Skeletal muscle cell (primary cell): Measurements from ENCODE around the gene MACROD2.
"Not testable (repeated sequence)": the region's sequence is repeated elsewhere in the genome, so short reads cannot be mapped to it uniquely, and the experiment has no call there.

Experiments used
- DNase-seq: peaks from one replicate; pipeline ENCODE4 v3.0.0-alpha.2; 2010; ENCODE audit warnings: low read depth
- H3K4me3 ChIP-seq: 2 replicates; pipeline ENCODE4 v1.5.1; 2011; ENCODE audit warnings: low read depth, mild to moderate bottlenecking, control low read depth, low read length, moderate library complexity

Gene MACROD2

DNA sequence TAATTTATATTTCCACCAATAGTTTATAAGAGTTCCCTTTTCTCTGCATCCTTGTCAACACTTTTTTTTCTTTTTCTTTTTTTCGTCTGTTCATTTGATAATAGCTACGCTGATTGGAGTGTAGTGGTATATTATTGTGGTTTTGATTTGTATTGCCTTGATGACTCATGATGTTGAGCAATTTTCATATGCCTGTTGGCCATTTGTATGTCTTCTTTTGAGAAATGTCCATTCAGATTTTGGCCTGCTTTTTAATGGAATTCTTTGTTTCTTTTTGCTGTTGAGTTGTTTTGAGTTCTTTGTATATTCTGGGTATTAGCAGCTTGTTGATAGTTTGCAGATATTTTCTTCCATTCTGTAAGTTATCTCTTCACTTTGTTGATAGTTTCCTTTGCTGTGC is 1804.6 kb downstream of the MACROD2 start:
- no peak overlapping the region for H3K4me3 ChIP-seq
- peak; percentile 31 for DNase-seq

DNA sequence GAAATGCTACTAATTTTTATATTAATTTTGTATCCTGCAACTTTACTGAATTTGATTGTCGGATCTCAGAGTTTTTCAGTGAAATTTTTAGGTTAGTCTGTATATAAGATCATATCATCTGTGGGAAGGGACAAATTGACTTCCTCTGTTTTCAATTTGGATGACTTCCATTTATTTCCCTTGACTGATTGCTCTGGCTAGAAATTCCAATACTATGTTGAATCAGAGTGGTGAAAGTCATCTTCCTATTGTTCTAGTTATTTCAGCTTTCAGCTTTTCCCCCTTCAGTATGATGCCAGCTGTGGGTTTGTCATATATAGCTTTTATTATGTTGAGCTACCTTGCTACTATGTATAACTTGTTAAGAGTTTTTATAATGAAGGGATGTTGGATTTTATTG is 1806.7 kb downstream of the MACROD2 start:
- no peak overlapping the region for H3K4me3 ChIP-seq
- no peak for DNase-seq

DNA sequence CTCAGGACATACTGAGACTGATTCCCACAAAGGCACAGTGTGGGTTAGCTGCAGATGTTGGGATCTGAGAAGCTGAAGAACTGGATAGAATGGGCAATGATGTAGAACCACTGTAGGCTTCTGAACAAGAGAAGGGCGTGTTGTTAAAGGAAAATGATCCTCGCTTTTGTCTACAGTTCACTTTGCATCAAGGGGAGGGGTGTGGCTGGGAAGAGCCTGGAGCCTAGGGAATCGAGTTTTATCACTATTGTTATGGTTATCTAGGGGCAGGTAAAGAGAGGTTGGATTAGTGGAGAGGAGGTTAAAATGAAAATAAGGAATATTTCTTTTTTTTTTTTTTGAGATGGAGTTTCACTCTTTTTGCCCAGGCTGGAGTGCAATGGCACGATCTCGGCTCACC is 1809.8 kb downstream of the MACROD2 start:
- H3K4me3 ChIP-seq, result no peak overlapping the region
- DNase-seq, result no peak

DNA sequence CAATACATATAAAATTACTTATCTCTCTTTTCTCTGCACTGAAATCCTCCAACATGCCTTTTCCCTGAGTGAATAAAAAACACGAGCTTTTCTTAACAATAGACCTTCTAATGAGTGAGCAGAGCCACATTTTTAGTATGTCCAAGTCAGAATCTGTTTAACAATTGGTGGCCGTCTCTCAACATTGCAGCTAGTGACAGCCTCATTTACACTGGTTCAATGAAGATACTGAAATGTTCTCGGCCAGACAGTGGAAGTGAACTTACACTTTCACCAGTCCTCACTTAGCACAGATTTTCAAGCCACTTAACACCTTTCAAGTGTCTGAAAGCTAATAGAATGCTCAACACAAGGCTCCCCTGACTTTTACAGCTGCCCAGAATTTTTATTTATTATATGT is 1810.8 kb downstream of the MACROD2 start:
- no peak for DNase-seq
- no peak overlapping the region for H3K4me3 ChIP-seq

DNA sequence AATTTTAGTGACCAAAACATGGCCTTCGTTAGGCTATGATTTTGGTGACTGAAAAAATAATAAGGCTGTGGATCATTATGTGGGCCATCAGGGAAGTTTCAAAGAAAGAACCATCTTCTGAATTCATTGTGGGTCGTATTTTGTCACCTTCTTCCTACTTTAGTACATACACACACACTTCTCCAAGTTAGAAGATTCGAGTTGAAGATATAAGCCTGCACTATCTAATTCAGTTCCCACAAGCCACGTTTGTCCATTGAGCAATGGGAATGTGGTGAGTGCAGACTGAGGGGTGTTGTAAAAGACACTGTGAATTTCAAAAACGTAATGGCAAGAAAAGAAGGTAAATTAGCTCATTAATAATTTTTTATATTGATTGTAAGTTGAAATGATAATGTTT is 1812.0 kb downstream of the MACROD2 start:
- DNase-seq, result no peak
- no peak overlapping the region for H3K4me3 ChIP-seq

DNA sequence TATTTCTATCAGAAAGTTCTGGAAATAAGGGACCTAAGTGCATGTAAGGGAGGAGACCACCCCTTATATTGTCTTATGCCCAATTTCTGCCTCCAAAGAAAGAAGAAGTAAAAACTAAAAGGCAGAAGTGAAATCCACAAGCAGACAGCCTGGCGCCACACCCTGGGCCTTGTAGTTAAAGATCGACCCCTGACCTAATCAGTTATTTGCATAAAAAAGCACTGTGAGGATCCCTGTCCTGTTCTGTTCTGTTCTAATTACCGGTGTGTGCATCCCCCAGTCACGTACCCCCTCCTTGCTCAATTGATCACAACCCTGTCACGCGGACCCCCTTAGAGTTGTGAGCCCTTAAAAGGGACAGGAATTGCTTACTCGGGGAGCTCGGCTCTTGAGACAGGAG is 1812.5 kb downstream of the MACROD2 start:
- not testable (repeated sequence) for DNase-seq, H3K4me3 ChIP-seq

DNA sequence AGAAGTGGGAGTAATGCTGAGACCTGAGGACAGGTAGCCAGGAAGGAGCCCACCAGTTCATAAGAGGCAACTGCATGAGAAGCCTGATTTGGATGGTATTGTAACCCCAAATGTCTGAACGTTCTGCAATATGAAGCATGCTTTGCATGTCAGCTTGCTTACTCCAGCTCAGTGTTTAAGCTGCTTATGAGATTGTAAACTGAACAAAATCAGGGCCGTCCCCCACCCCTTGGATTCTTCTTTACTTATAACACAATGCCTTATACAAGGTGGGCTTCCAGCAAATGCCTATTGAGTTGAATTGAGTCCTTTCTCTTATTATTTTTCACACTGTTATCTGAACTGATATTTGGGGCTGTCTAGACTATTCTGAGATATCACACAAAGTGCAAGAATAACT is 1816.6 kb downstream of the MACROD2 start:
- H3K4me3 ChIP-seq, result no peak overlapping the region
- DNase-seq, result no peak

DNA sequence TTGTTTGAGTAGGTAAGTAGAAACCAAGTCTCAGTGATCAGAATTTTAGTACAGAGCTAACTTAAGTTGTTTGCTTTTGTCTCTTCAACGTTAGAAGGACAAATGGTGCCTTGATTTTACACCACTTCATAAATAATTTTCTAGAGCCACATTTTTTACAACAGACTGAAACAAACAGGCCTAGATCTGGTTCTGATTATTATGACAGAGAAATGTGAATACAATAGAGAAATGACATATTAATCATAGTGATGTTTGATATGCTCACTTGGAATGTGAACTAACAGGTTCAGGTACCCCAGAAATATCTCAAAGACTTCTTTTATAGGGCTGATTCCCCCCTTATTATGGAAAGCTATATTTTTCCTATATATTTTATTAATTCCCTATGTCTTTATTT is 1817.4 kb downstream of the MACROD2 start:
- no peak for DNase-seq
- H3K4me3 ChIP-seq, result no peak overlapping the region

DNA sequence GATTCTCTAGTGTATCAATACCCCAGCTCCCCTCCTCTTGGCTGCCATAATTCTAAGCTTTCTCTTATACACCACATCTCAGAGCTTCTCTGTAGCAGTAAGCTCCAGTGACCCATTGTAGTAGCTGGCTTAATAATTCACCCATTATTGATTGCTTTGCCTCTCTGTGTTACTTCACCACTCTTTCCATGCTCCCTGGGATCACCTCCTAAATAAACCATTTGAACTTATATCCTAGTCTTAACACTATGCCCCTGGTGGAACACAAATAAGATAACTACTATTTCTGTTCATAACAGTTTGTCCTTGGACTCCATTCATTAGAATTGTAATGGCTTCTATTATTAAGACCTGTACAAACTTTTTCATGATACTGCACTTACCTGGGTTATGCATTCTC is 1819.0 kb downstream of the MACROD2 start:
- DNase-seq, result no peak
- no peak overlapping the region for H3K4me3 ChIP-seq

DNA sequence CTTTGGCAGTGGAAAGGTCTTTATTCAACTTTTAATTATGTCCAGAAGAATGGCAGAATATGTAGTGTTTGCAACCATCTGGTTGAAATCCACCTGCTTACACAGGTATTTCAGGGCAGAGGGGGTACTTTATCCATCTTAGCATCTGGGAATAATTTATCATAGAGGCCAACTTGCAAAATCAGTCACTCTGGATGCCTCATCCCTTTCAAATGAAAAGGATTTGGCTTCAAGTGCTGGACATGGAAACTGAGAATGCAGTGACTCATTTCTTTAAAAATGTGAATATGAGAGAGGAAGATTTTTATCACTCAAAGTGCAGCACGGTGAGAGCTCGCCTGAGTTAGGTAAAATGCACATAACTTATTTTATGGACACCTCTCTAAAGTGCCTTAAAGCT is 1819.6 kb downstream of the MACROD2 start:
- no peak for DNase-seq
- no peak overlapping the region for H3K4me3 ChIP-seq

DNA sequence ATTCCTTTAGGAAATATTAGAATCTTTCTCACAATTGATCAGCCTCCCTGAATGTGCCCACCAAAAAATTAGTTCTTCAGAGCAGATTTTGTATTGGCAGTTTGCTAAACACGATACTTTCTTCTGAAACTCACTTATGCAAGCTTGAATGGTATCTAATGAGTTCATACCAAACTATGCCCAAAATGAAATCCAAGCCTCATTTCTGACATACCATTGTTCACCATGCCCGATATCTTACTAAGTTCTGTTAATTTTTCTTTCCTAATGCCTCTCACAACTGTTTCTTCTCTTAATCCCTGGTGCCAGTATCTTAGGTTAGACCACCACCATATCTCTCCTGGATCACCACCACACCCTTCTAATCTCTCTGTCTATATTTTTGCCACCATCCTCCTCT is 1822.0 kb downstream of the MACROD2 start:
- DNase-seq, result no peak
- no peak overlapping the region for H3K4me3 ChIP-seq

DNA sequence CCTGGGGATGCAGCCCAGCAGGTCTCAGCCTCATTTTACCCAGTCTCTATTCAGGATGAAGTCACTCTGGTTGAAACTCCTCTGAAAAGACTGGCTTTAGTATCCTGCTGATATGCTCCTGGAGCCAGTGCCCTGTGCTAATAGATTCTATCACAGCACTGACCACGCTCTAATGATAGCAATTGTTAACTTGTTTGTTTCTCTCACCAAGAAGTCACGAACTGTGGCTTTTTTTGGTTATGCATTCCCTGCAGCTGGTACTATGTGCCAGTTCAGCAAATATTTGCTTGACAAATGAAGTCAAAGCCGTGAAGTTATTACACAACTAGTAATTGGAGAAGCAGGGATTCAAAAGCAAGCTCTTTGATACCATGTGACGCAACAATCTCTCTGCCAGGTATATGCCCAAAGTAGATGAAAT is 1823.3 kb downstream of the MACROD2 start:
- no peak for DNase-seq
- H3K4me3 ChIP-seq, result no peak overlapping the region

DNA sequence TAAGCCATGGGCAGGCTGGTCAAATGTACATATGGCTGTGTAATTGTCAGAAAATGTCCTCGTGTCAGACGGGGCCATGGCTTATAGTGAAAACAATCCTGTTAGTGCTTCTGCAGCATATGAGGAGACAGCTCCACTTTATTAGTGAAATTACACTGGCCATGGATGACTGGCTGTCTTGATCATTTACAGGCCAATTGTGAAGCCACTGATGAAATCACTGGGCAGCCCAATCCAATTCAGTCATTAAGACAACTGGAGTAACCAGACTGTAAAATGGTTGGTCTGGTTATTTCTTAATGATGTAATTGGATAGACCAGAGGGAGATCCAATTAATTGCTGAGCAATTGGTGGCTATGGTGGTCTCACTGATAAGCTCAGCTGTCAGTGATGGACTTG is 1828.4 kb downstream of the MACROD2 start:
- no peak for DNase-seq

DNA sequence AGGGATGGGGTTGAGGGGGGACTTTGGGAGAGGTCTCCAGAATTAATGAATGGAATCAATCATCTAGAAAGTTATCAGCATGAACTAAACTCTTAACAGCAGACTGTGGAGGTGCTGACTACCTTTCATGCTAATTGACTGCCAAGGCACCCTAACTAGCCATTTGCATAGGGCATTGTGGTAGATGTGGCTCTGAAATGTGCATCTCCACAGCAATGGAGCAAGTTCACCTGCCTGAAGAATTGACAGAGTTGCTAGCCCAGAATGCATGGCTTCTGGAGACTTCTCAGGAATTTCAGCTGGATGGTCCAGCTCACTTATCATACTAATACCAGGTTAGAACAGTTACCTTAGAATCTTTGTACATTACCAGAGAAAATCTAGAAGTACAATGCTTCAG is 1832.3 kb downstream of the MACROD2 start:
- H3K4me3 ChIP-seq, result no peak overlapping the region
- DNase-seq, result no peak

More for the DNA sequence above, 1828.4 kb downstream of the MACROD2 start:
- H3K4me3 ChIP-seq, result no peak overlapping the region

DNA sequence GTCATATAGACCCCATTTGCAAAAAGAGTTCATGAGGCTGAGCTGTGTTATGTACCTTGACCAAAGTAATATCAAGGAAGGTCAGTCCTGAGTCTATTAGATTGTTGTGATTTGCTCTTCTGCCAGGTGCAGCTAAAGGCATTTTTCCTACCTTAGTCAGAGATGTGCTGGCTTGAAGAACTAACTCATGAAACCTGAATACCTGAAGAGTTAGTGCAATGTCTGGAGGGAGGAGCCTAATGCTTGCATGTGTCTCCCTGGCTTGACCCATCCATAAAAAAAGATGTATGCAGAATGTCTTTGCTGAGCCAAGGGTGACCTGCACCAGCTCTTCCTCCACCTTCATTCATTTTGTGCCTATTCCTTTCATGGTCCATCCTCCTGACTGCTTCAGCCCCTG is 1835.9 kb downstream of the MACROD2 start:
- DNase-seq, result no peak
- no peak overlapping the region for H3K4me3 ChIP-seq

DNA sequence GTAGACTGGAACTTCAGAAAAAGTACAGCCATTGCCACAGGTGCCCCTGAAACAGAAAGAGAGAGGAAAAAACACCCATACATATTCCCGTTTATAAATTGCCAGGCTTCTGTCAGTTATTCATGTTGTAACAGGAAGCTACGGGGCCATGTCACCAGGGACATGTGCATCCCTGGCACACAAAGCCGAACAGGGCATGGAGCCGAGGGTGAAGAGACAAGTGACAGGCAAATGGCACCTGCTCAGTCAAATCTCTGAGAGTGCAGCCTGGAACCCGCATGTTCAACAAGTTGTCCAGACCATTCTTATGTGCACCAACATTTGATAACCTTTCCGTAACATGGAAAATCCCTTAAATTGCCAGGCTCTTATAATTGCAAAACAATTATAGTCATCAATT is 1837.2 kb downstream of the MACROD2 start:
- no peak overlapping the region for H3K4me3 ChIP-seq
- DNase-seq, result no peak

DNA sequence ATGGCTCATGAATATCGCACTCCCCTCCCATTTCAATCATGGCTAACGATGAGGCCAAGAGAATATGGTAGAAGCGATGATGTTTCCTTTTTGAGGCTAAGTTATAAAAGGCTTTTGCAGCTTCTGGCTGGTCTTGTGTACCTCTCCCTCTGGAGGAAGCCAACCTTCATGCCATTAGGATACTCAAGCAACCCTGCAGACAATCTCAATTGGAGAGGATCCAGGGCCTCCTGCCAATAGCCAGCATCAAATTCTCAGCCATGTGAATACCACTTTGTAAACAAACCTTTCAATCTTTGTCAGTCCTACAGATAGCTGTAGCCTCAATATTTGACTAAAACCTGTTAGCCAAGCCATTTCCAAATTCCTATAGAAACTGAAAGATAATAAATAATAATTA is 1839.5 kb downstream of the MACROD2 start:
- DNase-seq, result no peak

DNA sequence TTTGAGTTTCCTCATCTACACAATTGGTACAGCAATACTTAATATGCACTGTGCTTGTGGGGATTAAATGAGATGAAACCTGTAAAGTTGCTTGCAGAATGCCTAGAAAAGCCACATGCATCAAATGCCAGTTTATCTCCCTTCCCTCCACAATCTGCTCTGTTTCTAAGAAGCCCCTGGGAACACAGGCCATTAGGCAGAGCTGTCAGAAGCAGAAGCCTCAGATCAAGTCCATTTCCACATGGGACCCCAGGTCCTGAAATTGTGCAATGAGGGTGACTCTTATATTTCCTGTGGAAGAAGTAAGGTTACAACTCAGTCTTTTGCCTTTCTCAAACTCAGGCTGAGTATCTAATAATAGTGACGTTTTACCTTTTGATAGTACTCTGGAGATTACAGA is 1840.5 kb downstream of the MACROD2 start:
- no peak overlapping the region for H3K4me3 ChIP-seq
- DNase-seq, result no peak

More for the DNA sequence above, 1839.5 kb downstream of the MACROD2 start:
- H3K4me3 ChIP-seq, result no peak overlapping the region

DNA sequence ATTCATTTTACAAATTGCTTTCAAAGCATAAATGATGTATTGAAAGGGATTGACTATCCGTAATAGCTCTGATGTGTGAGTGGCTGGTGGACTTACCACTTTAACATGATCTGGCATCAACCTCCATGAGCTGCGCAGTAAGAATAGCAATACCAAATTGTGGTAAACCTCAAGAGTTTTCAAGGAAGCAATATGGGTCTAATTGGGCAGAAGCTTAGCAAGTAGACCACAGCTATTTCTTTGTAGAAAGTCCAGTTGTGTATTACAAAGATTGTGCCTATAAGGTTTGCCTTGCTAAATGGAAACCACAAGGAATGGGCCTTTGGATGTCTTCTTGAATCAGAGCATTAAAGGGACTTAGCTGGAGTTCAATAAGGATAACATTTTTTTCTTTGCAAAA is 1841.3 kb downstream of the MACROD2 start:
- H3K4me3 ChIP-seq, result no peak overlapping the region
- DNase-seq, result no peak

DNA sequence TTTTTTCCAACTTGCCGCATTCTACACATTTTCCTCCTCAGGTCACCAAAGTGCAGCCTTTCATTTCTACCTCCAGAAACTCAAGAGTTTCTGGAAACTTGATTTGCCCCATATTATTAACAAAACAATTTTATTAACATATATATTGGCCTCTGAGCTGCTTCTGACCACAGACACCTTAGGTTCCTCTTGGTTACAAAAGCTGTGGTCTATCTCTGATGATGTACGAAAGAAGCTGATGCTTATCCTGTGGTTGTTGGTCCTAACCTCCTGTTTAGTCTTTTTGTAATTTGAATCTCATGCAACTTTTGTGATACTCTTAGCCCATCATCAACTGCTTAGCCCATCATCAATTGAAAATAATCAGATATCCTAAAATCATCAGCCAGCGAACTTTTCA is 1842.2 kb downstream of the MACROD2 start:
- DNase-seq, result no peak
- no peak overlapping the region for H3K4me3 ChIP-seq

DNA sequence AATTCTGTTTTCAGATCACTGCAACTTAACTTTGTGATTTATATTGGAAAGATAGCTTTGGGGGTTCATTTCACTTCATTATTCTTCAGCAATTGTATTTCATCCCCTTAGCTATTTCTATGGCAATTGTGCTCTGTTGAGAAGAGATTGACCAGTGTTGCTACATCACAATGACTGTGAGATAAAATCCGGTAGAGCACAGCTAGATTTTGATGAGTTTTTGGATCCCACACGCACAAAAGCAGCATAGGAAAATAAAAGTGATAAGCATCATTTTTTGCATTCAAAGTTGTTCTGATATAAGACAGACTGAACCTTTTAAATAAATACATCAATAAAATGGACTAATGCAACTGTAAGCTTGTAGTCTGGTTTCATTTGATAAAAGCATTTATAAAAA is 1843.2 kb downstream of the MACROD2 start:
- no peak overlapping the region for H3K4me3 ChIP-seq

DNA sequence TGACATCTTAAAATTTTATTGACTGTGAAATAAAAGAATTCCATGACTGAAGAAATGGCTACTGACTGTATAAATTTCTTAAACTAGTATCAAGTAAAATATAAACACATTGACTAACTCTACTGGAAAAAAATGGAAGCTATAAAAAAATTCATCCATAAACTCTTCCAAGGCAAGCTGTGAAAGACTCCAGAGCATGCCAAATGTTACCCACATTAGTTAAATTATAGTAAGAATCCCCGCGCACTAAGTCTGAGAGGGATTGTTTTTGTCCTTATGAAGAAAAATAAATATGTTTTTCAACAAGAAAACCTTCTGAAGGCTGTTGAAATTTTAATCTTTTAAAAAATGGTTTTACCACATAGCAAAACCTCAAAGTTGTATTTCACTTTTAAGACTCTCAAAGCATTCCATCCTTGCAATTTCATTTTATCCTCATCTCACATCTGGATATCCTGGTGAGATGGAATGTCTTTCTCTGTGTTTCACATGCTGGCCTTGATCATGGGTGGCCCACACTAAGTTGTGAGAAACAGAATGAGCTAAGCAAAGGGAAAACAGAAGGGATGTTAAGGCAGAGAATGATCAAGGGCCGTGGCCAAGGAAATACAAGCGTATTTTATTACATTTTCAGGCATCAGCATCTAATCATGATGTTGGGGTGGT is 1845.5 kb downstream of the MACROD2 start:
- no peak overlapping the region for H3K4me3 ChIP-seq

More for the DNA sequence above, 1843.2 kb downstream of the MACROD2 start:
- no peak for DNase-seq

More for the DNA sequence above, 1845.5 kb downstream of the MACROD2 start:
- no peak for DNase-seq
